NCI-H146 treated with DMSO at 0.1 percent for 48 hours (cell line): ENCODE results near the gene TANGO2.

ENCODE experiments used
- DNase-seq: peaks from one replicate; lab custom pipeline; 2025; ENCODE audit not compliant: unreplicated experiment; lab: John Stamatoyannopoulos, UW

TANGO2 gene

DNA sequence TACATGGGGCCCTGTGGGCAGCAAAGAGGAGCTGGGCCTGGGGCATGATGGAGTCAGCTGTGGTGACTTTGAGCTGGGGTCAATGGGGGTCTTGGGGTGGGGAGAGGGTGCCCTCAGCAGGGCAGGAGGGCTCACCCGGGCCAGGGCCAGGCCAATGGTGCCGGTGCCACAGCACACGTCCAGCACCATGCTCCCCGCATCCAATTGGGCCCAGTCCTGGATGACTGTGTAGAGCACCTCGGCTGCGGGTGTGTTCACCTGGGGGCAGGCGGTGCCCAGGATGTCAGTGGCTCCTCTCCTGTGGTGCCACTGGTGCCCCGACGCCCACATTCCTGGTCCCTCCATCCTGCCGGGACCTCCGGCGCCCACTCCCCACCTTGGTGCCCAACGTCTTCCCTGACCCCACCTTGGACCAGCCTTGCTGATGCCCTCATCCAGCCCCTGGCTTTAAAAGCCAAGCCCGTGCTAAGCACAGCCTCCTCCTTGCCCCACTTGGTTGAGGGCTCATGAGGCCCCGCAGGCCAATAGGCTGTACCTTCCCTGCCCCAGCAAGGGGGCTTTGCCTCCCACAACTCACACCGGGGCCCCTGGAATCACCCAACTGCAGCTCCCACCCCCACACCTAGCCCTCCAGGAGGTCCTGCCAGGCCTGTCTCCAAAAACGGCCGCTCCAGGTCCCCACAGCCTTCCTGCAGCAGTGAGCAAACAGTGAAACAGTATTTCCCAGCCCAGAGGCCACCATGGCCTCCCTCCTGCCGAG lies 92.8 kb downstream of the TANGO2 start:
- DNase-seq, result no peak

DNA sequence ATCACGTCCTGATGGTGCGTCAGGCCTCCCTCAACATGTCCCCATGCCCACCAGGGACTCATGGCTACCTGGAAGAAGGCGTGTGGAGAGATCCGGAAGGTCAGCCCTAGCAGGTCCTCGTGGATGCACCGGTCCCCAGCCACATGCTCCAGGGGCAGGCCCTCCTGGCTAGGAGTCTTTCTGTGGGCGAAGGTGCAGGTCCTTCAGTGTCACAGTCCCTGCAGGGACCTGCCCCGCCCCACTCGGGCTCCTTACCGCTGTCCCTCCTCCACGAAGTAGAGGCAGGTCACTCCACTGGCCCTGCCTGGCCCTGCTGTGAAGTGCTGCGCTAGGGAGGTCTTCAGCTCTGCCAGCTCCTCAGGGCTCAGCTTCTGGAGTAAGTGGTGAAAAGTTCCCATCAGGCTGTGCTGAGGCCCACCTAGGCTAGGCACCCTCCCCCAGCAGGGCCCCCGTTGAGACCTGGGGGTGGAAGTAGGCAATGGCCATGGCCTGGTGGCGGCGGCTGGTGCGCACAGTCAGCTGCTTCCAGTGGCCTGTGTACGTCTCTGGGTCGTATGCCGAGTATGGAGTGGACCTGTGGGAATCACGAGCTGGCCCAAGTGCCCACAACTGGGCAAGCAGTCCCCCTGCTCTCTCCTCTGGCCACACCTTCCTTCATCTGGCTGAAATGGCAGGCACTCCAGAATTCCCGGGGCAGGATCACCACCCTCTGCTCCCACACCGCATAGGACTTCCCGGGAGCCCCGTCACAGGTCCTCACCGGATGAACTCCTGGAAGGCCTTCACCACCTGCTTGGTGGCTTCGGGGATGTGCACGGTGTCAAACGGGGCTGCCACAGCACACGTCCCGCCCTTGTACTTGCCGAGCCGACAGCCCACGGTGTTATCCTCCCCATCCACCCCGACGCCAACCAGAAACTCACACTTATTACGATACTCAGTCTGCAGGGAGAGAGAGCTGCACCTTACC lies 93.9 kb downstream of the TANGO2 start:
- no peak for DNase-seq

DNA sequence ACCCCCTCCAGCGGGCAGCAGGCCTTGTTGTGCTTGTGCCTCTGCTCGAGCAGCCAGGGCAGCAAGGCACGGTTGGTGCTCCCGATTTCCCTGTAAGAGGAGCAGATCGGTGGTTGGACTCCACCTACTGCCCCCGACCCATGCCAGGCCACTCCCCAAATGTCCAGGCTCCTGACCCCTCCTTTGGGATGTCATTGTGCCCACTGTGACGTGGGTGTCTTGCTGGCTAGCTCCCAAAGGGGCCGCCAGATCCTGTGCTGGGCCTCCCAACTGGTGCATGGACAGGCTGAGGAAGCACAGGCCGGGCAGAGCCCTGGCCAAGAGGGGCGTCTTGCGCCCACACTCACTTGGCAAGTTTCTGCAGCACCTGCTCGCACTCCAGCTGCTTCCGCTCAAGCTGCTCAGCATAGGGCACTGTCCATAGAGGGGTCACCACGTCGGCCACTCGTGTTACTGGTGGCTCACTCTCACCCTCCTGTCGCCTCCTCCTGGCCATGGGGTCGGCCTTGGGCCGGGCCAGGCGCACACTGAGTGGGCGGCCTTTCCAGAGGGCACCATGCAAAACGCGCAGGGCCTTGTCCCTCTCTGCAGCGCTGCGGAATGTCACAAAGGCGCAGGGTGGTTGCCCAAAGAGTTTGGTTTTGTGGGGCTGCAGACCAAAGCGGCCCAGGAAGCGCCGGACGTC lies 94.9 kb downstream of the TANGO2 start, which contains the start of gene RANBP1:
Gene RANBP1 (plus strand): TSS at position 414 of the 685 bp plus-strand sequence. CDS start 81 bp downstream, at position 495.
- DNase-seq, result no peak

DNA sequence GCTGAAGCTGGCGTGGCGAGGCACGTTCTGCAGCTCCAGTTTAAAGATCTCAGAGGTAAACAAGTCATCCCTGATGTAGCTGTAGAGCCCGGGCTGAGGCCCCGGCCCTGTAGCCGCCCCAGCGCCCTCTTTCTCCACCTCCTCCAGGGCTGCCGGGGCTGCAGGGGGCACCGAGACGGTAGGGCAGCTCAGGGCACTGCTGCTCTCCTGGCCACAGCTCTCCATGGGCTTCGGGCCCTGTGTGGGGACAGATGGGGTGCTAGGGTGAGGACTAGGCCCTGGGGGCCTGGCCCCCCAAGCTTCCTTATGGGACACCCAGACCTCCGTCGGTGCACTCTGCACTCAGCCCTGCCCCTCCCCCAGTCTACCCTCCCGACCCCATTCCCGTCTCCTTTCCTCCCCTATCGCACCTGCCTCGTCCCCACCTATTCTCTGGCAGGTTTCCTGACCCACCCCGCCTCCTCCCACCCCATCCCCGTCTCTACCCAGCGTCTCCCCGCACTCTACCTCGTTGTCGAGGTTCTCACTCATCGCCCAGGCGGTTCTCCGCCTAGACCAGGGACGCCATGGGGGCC lies 95.6 kb downstream of the TANGO2 start:
- no peak for DNase-seq
